Right lobe of liver (tissue), 4 donors: ENCODE results near the gene CLDN3.

Experiments
- CTCF ChIP-seq, 4 donors: fragments of 200-600 bp in 3 of 4; fragments of 450-650 bp in 1 of 4; IDR thresholded peaks; one replicate each; pipeline versions ENCODE4 v1.5.1 to v1.8.0; 2016 to 2022; ENCODE audit warnings: antibody characterized with exemption in 4 of 4, mild to moderate bottlenecking in 2 of 4
- POLR2A ChIP-seq: fragments of 450-650 bp; IDR thresholded peaks from one replicate; pipeline ENCODE4 v1.6.1; 2017; ENCODE audit warnings: antibody characterized with exemption, mild to moderate bottlenecking
- donor health status: DM: no; HTN: no; CAD: no.
- donor health status: DM: no; HTN: no; CAD: no.
- donor health status: DM: no; HTN: yes; CAD: no.

- no peak for TF ChIP-seq POLR2A
- no peak for TF ChIP-seq CTCF (IDR thresholded peaks at IDR 0.05)
Observed at GRCh38 chr7:73728551-73728950, 41.5 kb downstream of the CLDN3 start.
